ENCODE results near the gene SPOUT1.

The SPOUT1 gene

DNA sequence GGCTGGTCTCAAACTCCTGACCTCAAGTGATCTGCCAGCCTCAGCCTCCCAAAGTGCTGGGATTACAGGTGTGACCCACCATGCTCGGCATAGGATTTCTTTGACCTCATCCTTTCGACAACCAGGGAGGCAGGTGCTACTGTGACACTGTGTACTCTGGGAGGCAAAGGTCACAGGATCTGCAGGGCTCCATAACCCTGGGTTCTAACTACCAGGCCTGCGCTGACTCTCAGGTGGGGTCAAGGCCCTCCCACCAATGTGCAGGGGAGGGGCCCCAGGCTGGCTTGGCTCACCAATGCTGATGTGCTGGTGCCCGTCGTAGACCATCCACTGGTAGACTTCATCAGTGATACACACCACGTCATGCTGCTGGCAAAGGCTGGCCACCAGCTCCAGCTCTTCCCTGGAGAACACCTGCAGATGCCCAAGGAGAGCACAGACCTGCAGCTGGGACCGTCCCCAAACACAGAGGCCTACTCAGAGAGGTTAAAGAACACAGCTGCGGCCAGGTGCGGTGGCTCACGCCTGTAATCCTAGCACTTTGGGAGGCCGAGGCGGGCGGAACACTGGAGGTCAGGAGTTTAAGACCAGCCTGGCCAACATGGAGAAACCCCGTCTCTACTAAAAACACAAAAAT lies 7.0 kb upstream of the SPOUT1 start:
- no peak for DNase-seq (ENCODE audit: low read depth in 3 of 3)

DNA sequence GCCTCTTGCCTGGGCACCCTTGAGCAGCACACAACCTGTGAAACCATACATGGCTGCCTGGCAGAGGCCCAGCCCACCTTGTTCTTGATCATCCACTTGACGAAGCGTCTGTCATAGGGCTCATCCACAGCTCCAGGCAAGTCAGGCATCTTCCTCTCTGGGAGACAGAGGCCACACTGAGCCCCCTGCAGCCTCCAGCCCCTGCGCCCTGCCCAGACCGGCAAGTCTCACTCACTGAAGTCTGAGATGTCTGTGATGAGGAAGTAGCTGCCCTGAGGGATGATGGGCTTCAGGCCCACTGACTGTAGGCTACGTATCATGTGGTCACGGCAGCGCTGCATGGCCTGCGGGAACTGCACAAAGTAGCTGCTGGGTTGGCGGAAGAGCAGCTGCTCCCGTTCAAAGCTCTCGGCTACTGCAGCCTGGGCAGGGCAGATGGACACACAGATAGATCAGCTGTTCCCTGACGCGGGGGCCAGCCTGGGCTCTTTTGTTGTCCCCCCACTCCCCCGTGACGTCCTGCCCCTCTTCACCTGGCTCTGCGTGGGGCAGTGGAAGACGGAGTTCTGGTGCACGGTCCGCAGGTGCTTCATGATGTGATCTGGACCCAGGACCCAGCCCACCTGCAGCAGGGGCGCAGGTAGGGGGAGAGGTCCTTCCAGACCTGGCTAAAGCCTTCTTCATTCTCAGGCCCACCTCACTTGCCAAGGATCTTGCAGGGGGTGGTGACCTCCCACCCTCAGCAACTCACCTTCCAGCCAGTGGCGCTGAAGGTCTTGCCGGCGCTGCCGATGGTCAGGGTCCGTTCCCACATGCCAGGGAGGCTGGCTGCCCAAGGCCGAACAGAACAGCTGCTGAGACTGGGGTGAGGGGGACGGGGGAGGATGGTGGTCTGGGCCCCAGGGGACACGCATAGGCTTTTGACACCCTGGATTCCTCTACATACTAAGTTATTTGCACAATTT lies 5.9 kb upstream of the SPOUT1 start:
- no peak for DNase-seq (ENCODE audit: low read depth in 3 of 3)

DNA sequence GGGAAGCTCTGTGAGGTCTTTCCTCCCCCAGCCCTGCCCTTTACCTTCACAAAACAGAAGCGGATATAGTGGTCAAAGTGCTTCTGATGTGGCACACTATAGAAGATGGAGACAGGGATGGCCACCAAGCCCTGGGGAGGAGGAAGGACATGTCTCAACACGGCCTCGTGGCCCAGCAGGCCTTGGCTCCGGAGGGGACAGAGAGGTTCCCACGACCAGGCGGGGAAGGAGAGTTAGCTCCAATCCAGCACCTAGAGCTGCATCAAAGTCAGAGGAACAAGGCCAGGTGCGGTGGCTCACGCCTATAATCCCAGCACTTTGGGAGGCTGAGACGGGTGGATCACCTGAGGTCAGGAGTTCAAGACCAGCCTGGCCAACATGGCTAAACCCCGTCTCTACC lies 4.1 kb upstream of the SPOUT1 start:
- no peak for DNase-seq (ENCODE audit: low read depth in 3 of 3)

DNA sequence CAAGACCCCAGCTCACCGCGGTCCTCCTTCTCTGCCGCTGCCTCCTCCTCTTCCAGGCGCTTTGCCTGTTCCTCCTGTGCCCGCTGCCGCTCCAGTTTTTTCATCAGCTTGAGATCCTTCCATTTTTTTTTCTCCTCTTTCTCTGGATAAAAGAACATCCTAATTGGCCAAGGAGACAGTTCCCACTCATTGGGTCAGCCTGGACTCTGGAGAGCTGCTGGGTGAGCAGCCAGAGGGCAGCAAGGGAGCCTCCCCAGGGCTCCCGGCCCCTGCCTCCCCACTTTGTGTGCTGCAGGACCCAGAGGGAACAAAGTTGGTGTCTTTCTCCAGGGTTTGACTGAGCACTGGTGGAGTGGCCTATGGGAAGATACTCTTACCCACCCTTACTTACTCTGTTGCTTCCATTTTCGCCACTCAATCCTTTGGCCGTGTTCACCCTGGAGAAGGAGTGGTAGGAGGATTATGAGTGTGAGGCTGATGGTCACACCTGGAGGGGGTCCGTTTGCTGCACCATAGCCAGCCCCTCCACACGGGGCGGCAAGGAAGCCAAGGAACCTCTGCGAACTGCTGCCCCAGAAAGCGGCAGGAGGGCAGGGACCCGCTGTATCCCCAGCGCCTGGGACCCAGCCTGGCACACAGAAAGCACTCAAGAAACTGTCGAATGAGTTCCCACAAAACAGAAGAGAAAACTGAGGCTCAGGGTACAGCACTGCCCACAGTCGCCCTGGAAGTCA lies 708 bp downstream of the SPOUT1 start:
- DNase-seq (ENCODE audit: low read depth in 3 of 3), result no peak

DNA sequence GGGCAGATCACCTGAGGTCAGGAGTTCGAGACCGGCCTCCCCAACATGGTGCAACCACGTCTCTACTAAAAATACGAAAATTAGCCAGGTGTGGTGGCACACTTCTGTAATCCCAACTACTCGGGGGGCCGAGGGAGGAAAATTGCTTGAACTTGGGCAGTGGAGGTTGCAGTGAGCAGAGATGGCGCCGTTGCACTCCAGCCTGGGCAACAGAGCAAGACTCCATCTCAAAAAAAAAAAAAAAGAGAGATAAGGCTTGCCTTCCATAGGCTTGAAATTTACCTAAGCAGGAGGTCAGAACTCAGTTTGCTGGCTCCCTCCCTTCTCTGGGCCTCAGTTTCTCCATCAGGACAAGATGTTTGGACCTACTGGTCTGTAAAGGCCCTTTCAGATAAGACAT lies 1.3 kb downstream of the SPOUT1 start:
- DNase-seq (ENCODE audit: low read depth in 3 of 3), result no peak

DNA sequence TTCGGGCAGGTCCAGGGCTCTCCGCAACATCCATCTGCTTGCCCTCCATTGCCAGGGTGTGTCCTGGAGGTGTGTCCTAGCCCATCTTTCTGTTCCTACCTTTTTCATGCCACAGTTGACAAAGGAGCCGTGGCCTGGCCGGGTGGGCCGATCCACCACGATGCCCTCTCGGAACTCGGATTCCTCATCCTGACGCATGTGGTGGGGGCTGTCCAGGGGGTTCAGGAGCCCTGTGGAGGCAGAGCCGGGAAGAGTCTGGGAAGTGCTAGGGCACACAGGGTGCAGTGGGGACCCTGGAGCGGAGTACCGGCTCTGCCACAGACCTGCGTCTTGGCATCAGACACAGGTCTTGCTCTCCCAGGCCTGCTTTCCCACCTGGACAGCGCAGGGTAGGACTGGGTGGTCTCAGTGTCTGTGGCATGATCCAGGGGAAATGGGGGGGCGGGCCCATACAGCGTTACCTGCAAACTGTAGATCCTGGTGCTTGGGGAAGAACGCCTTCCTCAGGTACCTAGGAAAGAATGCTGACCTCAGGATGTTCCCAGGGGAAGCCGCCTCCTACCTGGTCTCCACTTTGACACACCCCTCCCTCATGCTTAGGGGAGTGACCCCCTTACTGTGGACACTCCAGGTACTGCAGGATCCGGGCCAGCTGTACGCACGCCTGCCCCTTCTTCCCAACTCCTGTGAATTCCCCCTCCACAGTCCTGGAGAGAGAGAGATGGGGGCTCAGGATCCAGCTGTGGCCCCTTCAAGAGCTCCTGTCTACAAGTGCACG lies 3.5 kb downstream of the SPOUT1 start:
- DNase-seq (ENCODE audit: low read depth in 3 of 3), result no peak

DNA sequence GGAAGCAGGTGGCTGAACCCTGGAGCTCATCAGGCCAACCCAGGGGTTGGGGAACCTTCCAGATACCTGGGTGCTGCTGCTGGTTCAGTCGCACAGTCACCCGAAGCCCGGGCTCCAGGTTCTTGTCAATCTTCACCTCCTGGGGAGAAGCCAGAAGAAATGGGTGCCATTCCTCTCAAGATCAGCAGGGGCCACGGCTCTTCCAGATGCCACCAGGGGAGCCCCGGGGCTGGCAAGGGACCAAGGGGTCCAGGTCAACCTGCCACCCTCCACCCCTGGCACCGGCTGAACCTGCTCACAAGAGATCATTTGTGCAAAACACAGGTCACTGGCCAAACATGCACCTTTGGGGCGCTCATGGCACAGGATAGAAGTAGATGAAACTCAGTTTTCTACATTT lies 4.7 kb downstream of the SPOUT1 start:
- DNase-seq (ENCODE audit: low read depth in 3 of 3), result no peak

DNA sequence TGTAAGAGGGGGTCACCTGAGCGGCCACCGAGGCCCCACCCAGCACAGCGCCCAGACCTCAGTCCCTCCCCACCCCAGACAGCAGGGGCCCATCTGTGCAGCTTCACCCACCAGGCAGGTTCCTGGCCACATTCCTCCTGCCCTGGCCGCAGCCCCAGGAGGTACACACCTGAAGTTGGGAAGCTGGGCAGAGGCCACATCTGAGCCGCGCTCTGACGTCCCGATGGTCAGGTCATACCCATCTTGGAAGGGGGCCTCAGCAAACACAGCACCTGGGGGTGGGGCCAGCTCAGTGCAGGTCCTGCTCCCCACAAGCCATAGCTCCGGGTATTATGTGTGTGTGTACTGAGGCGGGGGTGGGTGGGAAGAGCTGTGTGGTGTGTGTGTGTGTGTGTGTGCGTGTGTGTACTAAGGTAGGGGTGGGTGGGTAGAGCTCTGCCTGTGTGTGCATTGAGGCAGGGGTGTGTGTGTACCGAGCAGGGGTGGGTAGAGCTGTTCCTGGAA lies 5.6 kb downstream of the SPOUT1 start:
- no peak for DNase-seq (ENCODE audit: low read depth in 3 of 3)

DNA sequence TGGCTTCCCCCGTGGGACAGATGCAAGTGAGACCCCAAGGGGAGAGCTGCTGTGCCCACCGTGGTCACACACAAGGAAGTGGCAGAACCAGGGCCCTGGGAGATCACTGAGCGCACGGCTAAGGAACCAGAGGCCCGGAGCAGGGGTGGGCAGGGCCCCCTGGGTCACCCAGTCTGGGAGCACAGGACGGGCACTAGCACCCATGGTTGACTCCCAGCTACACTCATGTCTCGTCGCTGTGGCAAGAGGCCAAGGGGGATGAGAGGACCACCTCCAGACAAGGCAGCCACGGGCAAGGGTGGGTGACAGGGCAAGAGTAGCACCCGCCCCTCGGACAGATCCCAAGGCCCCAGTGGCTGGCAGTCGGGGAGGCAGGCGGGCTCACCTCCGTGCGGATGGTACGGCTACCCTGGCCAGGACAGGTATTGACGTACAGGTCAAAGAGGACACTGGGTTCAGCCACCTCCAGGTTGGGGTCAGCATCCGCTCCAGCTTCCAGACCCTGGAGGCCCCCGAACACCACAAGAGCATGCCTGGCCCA lies 6.2 kb downstream of the SPOUT1 start:
- DNase-seq (ENCODE audit: low read depth in 3 of 3), result no peak

DNA sequence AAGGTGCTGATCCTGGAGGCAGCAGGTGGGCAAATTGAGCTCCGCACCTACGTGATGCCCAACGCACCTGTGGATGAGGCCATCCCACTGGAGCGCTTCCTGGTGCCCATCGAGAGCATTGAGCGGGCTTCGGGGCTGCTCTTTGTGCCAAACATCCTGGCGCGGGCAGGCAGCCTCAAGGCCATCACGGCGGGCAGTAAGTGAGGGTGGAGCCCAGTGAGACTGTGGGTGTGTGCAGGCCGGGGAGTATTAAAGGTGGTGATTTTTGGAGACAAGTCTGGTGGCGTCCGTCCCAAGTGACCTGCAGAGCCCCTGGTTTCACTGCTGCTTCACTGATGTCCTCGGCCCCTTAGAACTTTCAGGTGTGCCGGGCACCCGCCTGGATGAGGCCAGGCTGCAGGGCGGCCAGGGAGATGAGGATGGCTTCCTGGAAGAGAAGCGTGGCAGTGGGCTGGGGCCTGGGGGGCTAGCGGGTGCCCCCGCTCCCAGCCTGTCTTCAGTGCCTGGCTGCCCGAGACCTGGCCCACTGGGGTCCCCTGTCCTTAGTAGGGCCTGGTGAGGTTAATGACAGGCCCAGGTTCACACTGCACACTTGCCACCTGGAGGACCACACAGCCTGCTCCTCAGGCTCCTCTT lies 7.1 kb downstream of the SPOUT1 start:
- DNase-seq (ENCODE audit: low read depth in 3 of 3), result no peak

DNA sequence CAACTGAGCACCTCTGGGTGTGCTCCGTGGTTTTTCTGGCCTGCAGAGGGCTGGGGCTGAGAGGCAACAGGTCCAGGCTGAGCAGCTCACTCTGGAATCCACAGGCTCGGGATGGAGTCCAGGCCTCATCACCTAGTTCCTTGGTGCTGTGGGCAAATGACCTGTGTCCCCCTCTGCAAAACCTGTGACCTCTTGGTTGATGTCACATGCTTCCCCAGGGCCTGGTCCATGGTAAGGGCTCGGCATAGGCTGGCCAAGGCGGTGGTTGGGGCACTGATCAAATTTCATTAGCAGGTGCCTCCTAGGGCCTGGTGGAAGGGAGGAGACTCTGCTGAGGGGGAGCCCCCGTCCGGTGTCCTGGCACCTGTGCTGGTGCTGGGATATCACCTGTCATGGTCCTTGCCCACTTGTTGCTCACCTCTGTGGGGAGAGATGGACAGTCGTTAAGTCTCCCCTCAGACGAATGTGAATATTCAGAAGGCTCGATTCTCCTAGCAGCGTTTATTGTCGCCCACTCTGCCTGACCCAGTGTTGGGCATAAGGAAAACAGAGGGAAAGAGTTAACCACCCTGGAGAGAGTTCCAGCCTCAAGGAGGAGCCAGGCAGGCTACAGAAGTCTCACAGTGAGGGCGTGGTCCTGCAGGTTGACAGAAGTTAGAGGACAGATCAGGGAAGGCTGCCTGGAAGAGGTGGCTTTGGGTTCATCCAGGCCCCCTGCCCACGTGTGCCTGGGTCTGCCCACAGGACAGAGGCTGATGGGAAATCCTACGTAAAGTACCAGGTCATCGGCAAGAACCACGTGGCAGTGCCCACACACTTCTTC lies 7.8 kb downstream of the SPOUT1 start:
- no peak for DNase-seq (ENCODE audit: low read depth in 3 of 3)

DNA sequence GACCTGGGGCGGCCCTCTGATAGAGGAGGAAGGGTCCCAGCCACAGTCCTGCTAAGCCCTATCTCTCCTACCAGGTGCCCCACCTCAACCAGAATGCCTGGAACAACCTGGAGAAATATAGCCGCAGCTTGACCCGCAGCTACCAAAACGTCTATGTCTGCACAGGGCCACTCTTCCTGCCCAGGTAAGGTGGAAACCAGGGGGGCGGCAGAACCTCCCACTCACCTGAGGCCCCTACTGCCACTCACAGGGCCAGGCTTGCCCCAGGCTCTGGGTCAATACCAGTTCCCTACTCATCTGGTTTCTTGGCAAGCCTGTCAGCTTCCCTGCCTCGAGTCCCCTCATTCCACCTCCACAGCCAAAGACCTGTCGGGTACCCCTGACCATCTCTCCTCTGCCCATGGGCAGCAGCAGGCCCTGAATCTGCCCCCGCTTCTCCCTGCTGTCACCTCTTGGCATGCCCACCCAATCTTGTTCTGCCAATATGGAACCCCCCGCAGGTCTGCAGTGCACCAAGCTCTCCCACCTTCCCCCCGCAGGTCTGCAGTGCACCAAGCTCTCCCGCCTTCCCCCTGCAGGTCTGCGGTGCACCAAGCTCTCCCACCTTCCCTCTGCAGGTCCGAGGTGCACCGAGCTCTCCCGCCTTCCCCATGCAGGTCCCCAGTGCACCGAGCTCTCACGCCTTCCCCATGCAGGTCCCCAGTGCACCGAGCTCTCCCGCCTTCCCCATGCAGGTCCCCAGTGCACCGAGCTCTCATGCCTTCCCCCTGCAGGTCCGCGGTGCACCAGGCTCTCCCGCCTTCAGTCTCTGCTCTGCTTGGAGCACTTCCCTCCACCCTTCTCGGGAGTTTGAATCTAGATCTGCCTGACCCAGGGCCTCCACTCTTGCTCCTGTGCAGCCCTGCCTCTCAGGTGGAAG lies 8.7 kb downstream of the SPOUT1 start:
- no peak for DNase-seq (ENCODE audit: low read depth in 3 of 3)

DNA sequence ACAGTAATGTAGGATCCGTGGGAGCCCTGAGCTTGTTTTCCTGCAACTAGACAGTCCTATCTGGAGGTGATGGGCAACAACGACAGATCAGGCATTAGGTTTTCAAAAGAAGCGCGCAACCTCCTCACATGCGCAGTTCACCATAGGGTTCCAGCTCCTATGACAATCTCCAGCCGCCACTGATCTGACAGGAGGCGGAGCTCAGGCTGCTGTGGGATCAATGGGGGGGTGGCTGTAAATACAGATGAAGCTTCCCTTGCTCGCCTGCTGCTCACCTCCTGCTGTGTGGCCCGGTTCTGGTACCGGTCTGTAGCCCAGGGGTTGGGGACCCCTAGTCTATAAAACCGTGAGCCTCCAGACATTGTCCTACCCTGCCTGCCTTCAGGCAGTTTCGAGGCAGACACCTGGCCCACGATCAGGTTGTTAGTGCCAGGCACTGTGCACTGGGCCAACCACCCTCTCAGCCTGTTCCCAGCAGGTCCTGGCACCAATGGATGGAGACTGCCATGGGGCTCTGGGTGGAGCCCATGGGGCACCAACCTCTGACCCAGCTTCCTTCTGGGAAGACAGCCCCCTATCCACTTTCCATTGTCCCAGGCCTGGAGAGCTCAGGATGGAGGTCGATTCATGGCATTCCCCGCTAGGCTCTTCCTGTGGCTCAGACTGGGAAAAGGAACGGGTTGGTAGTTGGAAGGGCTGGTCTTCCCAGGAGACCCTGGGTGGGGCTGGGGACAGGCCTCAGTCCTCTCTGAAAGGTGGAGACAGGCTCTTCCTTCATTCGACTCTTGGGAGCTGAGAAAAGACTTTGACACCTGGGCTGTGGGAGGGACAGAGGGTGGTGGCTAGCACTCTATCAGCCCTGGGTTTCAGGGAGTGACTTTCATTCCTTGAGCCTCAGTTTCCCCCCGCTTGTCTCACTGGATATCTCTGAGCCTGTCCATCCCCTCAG lies 9.6 kb downstream of the SPOUT1 start:
- no peak for DNase-seq (ENCODE audit: low read depth in 3 of 3)

DNA sequence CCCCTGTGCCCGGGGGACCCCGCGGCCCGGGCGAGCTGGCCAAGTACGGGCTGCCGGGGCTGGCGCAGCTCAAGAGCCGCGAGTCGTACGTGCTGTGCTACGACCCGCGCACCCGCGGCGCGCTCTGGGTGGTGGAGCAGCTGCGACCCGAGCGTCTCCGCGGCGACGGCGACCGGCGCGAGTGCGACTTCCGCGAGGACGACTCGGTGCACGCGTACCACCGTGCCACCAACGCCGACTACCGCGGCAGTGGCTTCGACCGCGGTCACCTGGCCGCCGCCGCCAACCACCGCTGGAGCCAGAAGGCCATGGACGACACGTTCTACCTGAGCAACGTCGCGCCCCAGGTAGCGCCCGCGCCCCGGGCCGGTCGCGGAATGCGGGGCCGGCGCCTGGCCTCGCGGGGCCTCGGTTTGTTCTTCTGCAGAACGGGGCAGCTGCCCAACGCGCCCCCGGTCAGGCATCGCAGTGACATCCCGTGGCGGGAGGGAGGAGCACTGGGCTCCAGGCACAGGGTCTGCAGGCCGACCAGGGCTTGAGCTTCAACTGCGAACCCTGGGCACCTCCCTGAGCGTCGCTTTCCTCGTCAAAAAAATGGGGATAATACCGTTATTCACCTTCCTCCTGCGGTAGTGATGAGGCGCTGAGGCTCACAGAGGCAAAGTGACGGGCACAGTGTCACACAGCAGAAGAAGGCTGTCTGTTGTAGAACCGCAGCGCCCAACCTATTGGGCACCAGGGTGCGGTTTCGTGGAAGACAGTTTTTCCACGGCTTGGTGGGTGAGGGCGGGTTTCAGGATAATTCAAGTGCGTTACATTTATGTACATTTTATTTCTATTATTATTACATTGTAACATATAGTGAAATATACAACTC lies 10.5 kb downstream of the SPOUT1 start:
- DNase-seq (ENCODE audit: low read depth in 3 of 3), result peak in 2 of 3 donors; percentile 20 to 44

DNA sequence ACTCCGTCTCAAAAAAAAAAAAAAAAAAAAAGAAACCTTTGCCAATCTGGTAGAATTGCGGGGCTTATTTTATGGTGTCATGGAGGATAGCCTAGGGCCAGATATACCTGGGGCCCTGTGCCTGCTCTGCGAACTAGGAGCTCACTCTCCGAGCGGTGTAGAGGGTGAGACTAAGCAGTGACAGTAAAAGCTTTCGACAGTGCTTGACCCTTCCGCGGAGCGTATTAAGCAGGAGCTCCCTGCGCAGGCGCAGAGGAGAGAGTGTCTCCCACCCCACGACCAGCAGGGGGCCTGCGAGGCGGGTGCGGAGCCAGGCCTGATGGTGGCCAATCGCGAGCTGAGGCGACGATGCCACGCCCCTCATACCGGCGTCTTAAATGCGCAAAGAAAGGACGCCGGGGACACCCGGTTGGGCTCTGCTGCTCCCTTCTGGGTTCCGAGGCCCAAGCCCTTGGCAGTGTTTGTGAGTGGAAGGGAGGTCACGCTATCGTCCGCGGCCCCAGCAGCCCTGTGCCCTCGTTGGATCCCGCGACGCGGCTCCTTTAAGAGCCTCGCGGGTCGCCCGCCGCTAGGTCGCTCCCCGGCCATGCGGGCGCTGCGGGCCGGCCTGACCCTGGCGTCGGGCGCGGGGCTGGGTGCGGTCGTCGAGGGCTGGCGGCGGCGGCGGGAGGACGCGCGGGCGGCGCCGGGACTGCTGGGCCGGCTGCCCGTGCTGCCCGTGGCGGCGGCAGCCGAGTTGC lies 11.3 kb downstream of the SPOUT1 start, which contains the start of gene ENDOG:
Gene ENDOG (plus strand): TSS at position 402 of the 740 bp plus-strand sequence. CDS start 185 bp downstream, at position 587.
- peak; percentile 95 to 97 (median 95) for DNase-seq (ENCODE audit: low read depth in 3 of 3)

DNA sequence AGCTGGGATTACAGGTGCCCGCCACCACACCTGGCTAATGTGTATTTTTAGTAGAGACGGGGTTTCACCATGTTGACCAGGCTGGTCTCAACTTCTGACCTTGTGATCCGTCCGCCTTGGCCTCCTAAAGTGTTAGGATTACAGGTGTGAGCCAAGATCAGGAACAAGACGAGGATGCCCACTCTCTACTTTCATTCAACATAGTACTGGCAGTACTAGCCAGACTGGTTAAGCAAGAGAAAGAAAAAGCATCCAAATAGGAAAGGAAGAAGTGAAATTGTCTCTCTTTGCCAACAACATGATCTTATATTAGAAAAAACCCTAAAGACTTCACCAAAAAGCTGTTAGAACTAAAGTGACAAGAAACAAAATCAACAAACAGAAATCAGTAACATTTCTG lies 18.7 kb downstream of the SPOUT1 start:
- no peak for DNase-seq (ENCODE audit: low read depth in 3 of 3)

Data from stimulated activated CD4-positive, alpha-beta T cell treated with anti-CD3 and anti-CD28 coated beads, TNF-alpha, amount 100 ng/mL, for 48 hours (primary cell).